ENCODE results near the gene DNAH12.

Gene DNAH12

GRCh38 chr3:57257678-57258077 is 286.5 kb downstream of the DNAH12 start:
- Histone ChIP-seq H2AFZ (ENCODE audit: insufficient read depth, low read length, poor library complexity) (no peak overlapping the region), H3K36me3 (ENCODE audit: control insufficient read depth in 1 of 2, insufficient read depth in 2 of 2, low read length in 2 of 2) (peaks cover 7 to 13% of the 10 kb centered on the region in 2 experiments), H3K27me3 (ENCODE audit: insufficient read depth, low read length) (no peaks in the 10 kb centered on the region), H3K9ac (ENCODE audit: low read length) (no peak overlapping the region), H4K91ac (ENCODE audit: low read depth, low read length) (no peak overlapping the region), H3K14ac (ENCODE audit: low read length) (no peak overlapping the region), H3K79me2 (ENCODE audit: control insufficient read depth, insufficient read depth, low read length, poor library complexity) (no peaks in the 10 kb centered on the region), H3K9me3 (ENCODE audit: insufficient read depth, low read depth, low read length) (no peaks in the 10 kb centered on the region), H3K4me3 (ENCODE audit: low read depth, low read length) (no peak overlapping the region), H4K12ac (ENCODE audit: low read depth, low read length) (no peak overlapping the region), H3K4me2 (ENCODE audit: low read length) (no peak overlapping the region), H3K4ac (ENCODE audit: low read depth, low read length) (no peak overlapping the region), H4K8ac (ENCODE audit: low read depth, low read length) (no peak overlapping the region), H3K4me1 (ENCODE audit: control insufficient read depth in 1 of 2, insufficient read depth in 2 of 2, low read length in 2 of 2) (no peaks in the 10 kb centered on the region), H2BK5ac (ENCODE audit: low read depth, low read length, poor library complexity) (no peak overlapping the region), H2AK5ac (ENCODE audit: low read length) (no peak overlapping the region), H3K18ac (ENCODE audit: low read length) (no peak overlapping the region), H3K23ac (ENCODE audit: low read length) (no peak overlapping the region), H2BK12ac (ENCODE audit: low read length) (no peak overlapping the region), H2BK120ac (ENCODE audit: insufficient read depth, low read length, poor library complexity) (no peak overlapping the region), H3K79me1 (ENCODE audit: low read length) (no peaks in the 10 kb centered on the region), H3K27ac (ENCODE audit: low read depth, low read length) (no peak overlapping the region)
- no peak for DNase-seq

- no CpG with 5 or more reads among the region's 3 CpGs for WGBS (ENCODE audit: extremely low coverage, insufficient coverage, insufficient read length)
- Histone ChIP-seq H3K79me1 (ENCODE audit: low read length) (no peaks in the 10 kb centered on the region), H3K4ac (ENCODE audit: low read depth, low read length) (no peak overlapping the region), H3K4me3 (ENCODE audit: low read depth, low read length) (no peak overlapping the region), H2BK12ac (ENCODE audit: low read length) (no peak overlapping the region), H3K4me1 (ENCODE audit: control insufficient read depth in 1 of 2, insufficient read depth in 2 of 2, low read length in 2 of 2) (no peaks in the 10 kb centered on the region), H3K9ac (ENCODE audit: low read length) (no peak overlapping the region), H3K27ac (ENCODE audit: low read depth, low read length) (no peak overlapping the region), H4K8ac (ENCODE audit: low read depth, low read length) (no peak overlapping the region), H3K36me3 (ENCODE audit: control insufficient read depth in 1 of 2, insufficient read depth in 2 of 2, low read length in 2 of 2) (peaks cover 7 to 13% of the 10 kb centered on the region in 2 experiments), H3K79me2 (ENCODE audit: control insufficient read depth, insufficient read depth, low read length, poor library complexity) (no peaks in the 10 kb centered on the region), H3K27me3 (ENCODE audit: insufficient read depth, low read length) (no peaks in the 10 kb centered on the region), H3K4me2 (ENCODE audit: low read length) (no peak overlapping the region), H3K14ac (ENCODE audit: low read length) (no peak overlapping the region), H3K9me3 (ENCODE audit: insufficient read depth, low read depth, low read length) (no peaks in the 10 kb centered on the region), H2AFZ (ENCODE audit: insufficient read depth, low read length, poor library complexity) (no peak overlapping the region), H2BK120ac (ENCODE audit: insufficient read depth, low read length, poor library complexity) (no peak overlapping the region), H3K18ac (ENCODE audit: low read length) (no peak overlapping the region), H3K23ac (ENCODE audit: low read length) (no peak overlapping the region), H4K12ac (ENCODE audit: low read depth, low read length) (no peak overlapping the region), H4K91ac (ENCODE audit: low read depth, low read length) (no peak overlapping the region), H2AK5ac (ENCODE audit: low read length) (no peak overlapping the region), H2BK5ac (ENCODE audit: low read depth, low read length, poor library complexity) (no peak overlapping the region)
- no peak for DNase-seq
Observed at GRCh38 chr3:57256844-57257243, 287.3 kb downstream of the DNAH12 start.

GRCh38 chr3:57252404-57252803 is 291.7 kb downstream of the DNAH12 start:
- H2BK12ac ChIP-seq (ENCODE audit: low read length): no peak overlapping the region
- no peak overlapping the region for H4K91ac ChIP-seq (ENCODE audit: low read depth, low read length)
- H2AK5ac ChIP-seq (ENCODE audit: low read length): no peak overlapping the region
- no peak overlapping the region for H3K4me2 ChIP-seq (ENCODE audit: low read length)
- no peak overlapping the region for H3K23ac ChIP-seq (ENCODE audit: low read length)
- H3K4ac ChIP-seq (ENCODE audit: low read depth, low read length): no peak overlapping the region
- peaks cover 2 to 13% of the 10 kb centered on the region in 2 experiments for H3K36me3 ChIP-seq (ENCODE audit: control insufficient read depth in 1 of 2, insufficient read depth in 2 of 2, low read length in 2 of 2)
- H3K9me3 ChIP-seq (ENCODE audit: insufficient read depth, low read depth, low read length): no peaks in the 10 kb centered on the region
- no peak overlapping the region for H3K14ac ChIP-seq (ENCODE audit: low read length)
- no peak overlapping the region for H3K27ac ChIP-seq (ENCODE audit: low read depth, low read length)
- no peaks in the 10 kb centered on the region for H3K79me2 ChIP-seq (ENCODE audit: control insufficient read depth, insufficient read depth, low read length, poor library complexity)
- no peak overlapping the region for H2BK120ac ChIP-seq (ENCODE audit: insufficient read depth, low read length, poor library complexity)
- no peak overlapping the region for H3K9ac ChIP-seq (ENCODE audit: low read length)
- H3K27me3 ChIP-seq (ENCODE audit: insufficient read depth, low read length): no peaks in the 10 kb centered on the region
- no peak overlapping the region for H2BK5ac ChIP-seq (ENCODE audit: low read depth, low read length, poor library complexity)
- no peak overlapping the region for H4K12ac ChIP-seq (ENCODE audit: low read depth, low read length)
- no peak overlapping the region for H4K8ac ChIP-seq (ENCODE audit: low read depth, low read length)
- no peak overlapping the region for H3K18ac ChIP-seq (ENCODE audit: low read length)
- DNase-seq: no peak
- no peaks in the 10 kb centered on the region for H3K79me1 ChIP-seq (ENCODE audit: low read length)
- no CpG with 5 or more reads among the region's 1 CpG for WGBS (ENCODE audit: extremely low coverage, insufficient coverage, insufficient read length)
- no peak overlapping the region for H2AFZ ChIP-seq (ENCODE audit: insufficient read depth, low read length, poor library complexity)
- H3K4me3 ChIP-seq (ENCODE audit: low read depth, low read length): no peak overlapping the region
- H3K4me1 ChIP-seq (ENCODE audit: control insufficient read depth in 1 of 2, insufficient read depth in 2 of 2, low read length in 2 of 2): no peaks in the 10 kb centered on the region

GRCh38 chr3:57244946-57245345 is 299.2 kb downstream of the DNAH12 start:
- no CpG with 5 or more reads among the region's 2 CpGs for WGBS (ENCODE audit: extremely low coverage, insufficient coverage, insufficient read length)
- Histone ChIP-seq H4K12ac (ENCODE audit: low read depth, low read length) (no peak overlapping the region), H3K36me3 (ENCODE audit: control insufficient read depth in 1 of 2, insufficient read depth in 2 of 2, low read length in 2 of 2) (peaks cover 8% of the 10 kb centered on the region in 2 experiments), H3K9me3 (ENCODE audit: insufficient read depth, low read depth, low read length) (no peaks in the 10 kb centered on the region), H3K14ac (ENCODE audit: low read length) (no peak overlapping the region), H3K23ac (ENCODE audit: low read length) (no peak overlapping the region), H2BK12ac (ENCODE audit: low read length) (no peak overlapping the region), H3K79me2 (ENCODE audit: control insufficient read depth, insufficient read depth, low read length, poor library complexity) (no peaks in the 10 kb centered on the region), H3K4ac (ENCODE audit: low read depth, low read length) (no peak overlapping the region), H3K27me3 (ENCODE audit: insufficient read depth, low read length) (no peaks in the 10 kb centered on the region), H2AFZ (ENCODE audit: insufficient read depth, low read length, poor library complexity) (no peak overlapping the region), H3K9ac (ENCODE audit: low read length) (no peak overlapping the region), H2BK5ac (ENCODE audit: low read depth, low read length, poor library complexity) (no peak overlapping the region), H3K4me2 (ENCODE audit: low read length) (no peak overlapping the region), H4K8ac (ENCODE audit: low read depth, low read length) (no peak overlapping the region), H2AK5ac (ENCODE audit: low read length) (no peak overlapping the region), H4K91ac (ENCODE audit: low read depth, low read length) (no peak overlapping the region), H3K18ac (ENCODE audit: low read length) (no peak overlapping the region), H3K4me1 (ENCODE audit: control insufficient read depth in 1 of 2, insufficient read depth in 2 of 2, low read length in 2 of 2) (no peaks in the 10 kb centered on the region), H2BK120ac (ENCODE audit: insufficient read depth, low read length, poor library complexity) (no peak overlapping the region), H3K4me3 (ENCODE audit: low read depth, low read length) (no peak overlapping the region), H3K79me1 (ENCODE audit: low read length) (no peaks in the 10 kb centered on the region), H3K27ac (ENCODE audit: low read depth, low read length) (no peak overlapping the region)
- no peak for DNase-seq
